GM23338 (cell line): ENCODE data around the gene KCNC2.

Source experiments
- CTCF ChIP-seq, 2 experiments: fragments of 200-600 bp in 1 of 2; sonication (generic) in 1 of 2; conservative IDR thresholded peaks; 2 replicates each; pipeline versions ENCODE4 v1.5.1 to v1.6.1; 2016 to 2017; ENCODE audit warnings: antibody characterized with exemption in 2 of 2, low read depth in 2 of 2, mild to moderate bottlenecking in 2 of 2, moderate library complexity in 1 of 2
- EZH2 ChIP-seq: fragments of 200-600 bp; sonication (generic); IDR thresholded peaks from one replicate; pipeline ENCODE4 v1.8.0; 2017; ENCODE audit warnings: antibody characterized with exemption, mild to moderate bottlenecking, low read depth; ENCODE audit not compliant: unreplicated experiment
- EZH2phosphoT487 ChIP-seq: fragments of 200-600 bp; sonication (generic); IDR thresholded peaks from one replicate; pipeline ENCODE4 v1.8.1; 2018; ENCODE audit warnings: antibody characterized with exemption; ENCODE audit not compliant: unreplicated experiment
- ZNF331 ChIP-seq: fragments of 250-450 bp; sonication (Bioruptor Pico); IDR thresholded peaks from 2 replicates; pipeline ENCODE4 v1.5.0; 2020; ENCODE audit warnings: low read depth, mild to moderate bottlenecking, moderate library complexity

GRCh38 chr12:75086091-75087038 lies 123.3 kb downstream of the KCNC2 start:
- TF ChIP-seq CTCF (conservative IDR thresholded peaks at IDR 0.05; ENCODE audit: low read depth in 2 of 2) (no peak), EZH2phosphoT487 (no peak), EZH2 (no peak), ZNF331 (no peak)
